Islet precursor cell (in vitro differentiated cells): ENCODE data around the gene TP53BP1.
A peak's percentile ranks its signal among the peaks of the same experiment; 100 is the strongest.

Experiments used
- DNase-seq: peaks from one replicate; pipeline ENCODE4 v3.0.0-alpha.2; 2018

Gene TP53BP1

GRCh38 chr15:43487271-43487895, 5.6 kb downstream of the TP53BP1 start:
- no peak for DNase-seq

GRCh38 chr15:43484455-43484854, 8.5 kb downstream of the TP53BP1 start:
- no peak for DNase-seq

- no peak for DNase-seq
Observed at GRCh38 chr15:43483297-43484128, 9.4 kb downstream of the TP53BP1 start.

- DNase-seq, result no peak
Observed at GRCh38 chr15:43473885-43474284, 19.1 kb downstream of the TP53BP1 start.

GRCh38 chr15:43471975-43472374, 21.0 kb downstream of the TP53BP1 start:
- no peak for DNase-seq

GRCh38 chr15:43469867-43470266, 23.1 kb downstream of the TP53BP1 start:
- DNase-seq, result no peak

GRCh38 chr15:43465100-43465499, 27.9 kb downstream of the TP53BP1 start:
- DNase-seq, result no peak

- no peak for DNase-seq
Observed at GRCh38 chr15:43463998-43464397, 29.0 kb downstream of the TP53BP1 start.

- no peak for DNase-seq
Observed at GRCh38 chr15:43463507-43463906, 29.4 kb downstream of the TP53BP1 start.

- DNase-seq, result no peak
Observed at GRCh38 chr15:43449981-43450380, 43.0 kb downstream of the TP53BP1 start.

GRCh38 chr15:43446344-43446743, 46.6 kb downstream of the TP53BP1 start:
- DNase-seq, result no peak

GRCh38 chr15:43441316-43441715, 51.6 kb downstream of the TP53BP1 start:
- no peak for DNase-seq

- peak; percentile 74 for DNase-seq
Observed at GRCh38 chr15:43440721-43441281, 52.2 kb downstream of the TP53BP1 start.

- no peak for DNase-seq
Observed at GRCh38 chr15:43439268-43439667, 53.7 kb downstream of the TP53BP1 start.

GRCh38 chr15:43436395-43436794, 56.6 kb downstream of the TP53BP1 start:
- no peak for DNase-seq

GRCh38 chr15:43434446-43434845, 58.5 kb downstream of the TP53BP1 start:
- no peak for DNase-seq

GRCh38 chr15:43433661-43434303, 59.2 kb downstream of the TP53BP1 start:
- no peak for DNase-seq

- DNase-seq, result no peak
Observed at GRCh38 chr15:43433165-43433564, 59.8 kb downstream of the TP53BP1 start.

GRCh38 chr15:43429687-43430086, 63.3 kb downstream of the TP53BP1 start:
- no peak for DNase-seq

- DNase-seq, result no peak
Observed at GRCh38 chr15:43423793-43424192, 69.2 kb downstream of the TP53BP1 start.

GRCh38 chr15:43420876-43421275, 72.1 kb downstream of the TP53BP1 start:
- DNase-seq, result no peak

- DNase-seq, result no peak
Observed at GRCh38 chr15:43420435-43420834, 72.5 kb downstream of the TP53BP1 start.

- no peak for DNase-seq
Observed at GRCh38 chr15:43414196-43414595, 78.8 kb downstream of the TP53BP1 start.

- no peak for DNase-seq
Observed at GRCh38 chr15:43412096-43412495, 80.9 kb downstream of the TP53BP1 start.
